CD4-positive, alpha-beta T cell (primary cell): ENCODE data around the gene TMCC3. TPM values are rescaled to one million over a fixed set of nuclear protein-coding genes. Genes with fewer than 3 reads are reported as not detected.

ENCODE experiments used
- ATAC-seq: fragments of 200-7000 bp; cut with Tn5 transposase; one replicate; pipeline ENCODE4 v1.10.0; 2022; ENCODE audit warnings: mild to moderate bottlenecking; ENCODE audit not compliant: poor library complexity
- CTCF ChIA-PET: fragments of 350-600 bp; sonication (Branson Sonifier 250); formaldehyde crosslinking; loops from one replicate; lab custom pipeline; 2021; ENCODE audit warnings: antibody characterized with exemption, inconsistent platforms; lab: Charles Lee
- POLR2A ChIA-PET: fragments of 350-600 bp; sonication (Branson Sonifier 250); formaldehyde crosslinking; loops from one replicate; lab custom pipeline; 2021; ENCODE audit warnings: antibody characterized with exemption, inconsistent platforms; lab: Charles Lee
- DNase-seq, 14 experiments: peaks; one replicate each; pipeline ENCODE4 v3.0.0-alpha.2; 2013 to 2020; ENCODE audit warnings: mixed read lengths in 2 of 14
- H3K27ac ChIP-seq, 2 donors: one replicate each; pipeline versions ENCODE4 v1.5.1 to v1.7.0; 2013; ENCODE audit warnings: low read length in 2 of 2, low read depth in 1 of 2, mild to moderate bottlenecking in 1 of 2
- H3K27me3 ChIP-seq, 2 experiments: 1 replicate in 1 of 2; 2 replicates in 1 of 2; pipeline versions ENCODE4 v1.6.1 to v1.7.0; 2013; ENCODE audit warnings: low read length in 2 of 2, control low read depth in 1 of 2, mild to moderate bottlenecking in 1 of 2, moderate library complexity in 1 of 2; ENCODE audit not compliant: insufficient read depth in 2 of 2, control insufficient read depth in 1 of 2
- H3K36me3 ChIP-seq: one replicate; pipeline ENCODE4 v1.6.1; 2013; ENCODE audit warnings: low read length, control low read depth; ENCODE audit not compliant: insufficient read depth
- H3K4me1 ChIP-seq: one replicate; pipeline ENCODE4 v1.6.1; 2013; ENCODE audit warnings: low read length, control low read depth; ENCODE audit not compliant: insufficient read depth
- H3K4me3 ChIP-seq: one replicate; pipeline ENCODE4 v1.5.1; 2013; ENCODE audit warnings: mild to moderate bottlenecking, low read length, moderate library complexity
- H3K9me3 ChIP-seq, 2 experiments: 1 replicate in 1 of 2; 2 replicates in 1 of 2; pipeline versions ENCODE4 v1.6.1 to v1.7.0; 2013; ENCODE audit warnings: low read length in 2 of 2, mild to moderate bottlenecking in 2 of 2, control low read depth in 1 of 2, moderate library complexity in 1 of 2; ENCODE audit not compliant: control insufficient read depth in 1 of 2, insufficient read depth in 1 of 2
- H3K27ac Mint-ChIP-seq: one replicate; pipeline ENCODE4 v1.8.0; 2020; ENCODE audit warnings: mixed read lengths
- H3K27me3 Mint-ChIP-seq: one replicate; pipeline ENCODE4 v1.8.0; 2021; ENCODE audit warnings: mixed read lengths
- H3K36me3 Mint-ChIP-seq: one replicate; pipeline ENCODE4 v1.8.0; 2021; ENCODE audit warnings: low read depth, mixed read lengths
- H3K4me1 Mint-ChIP-seq: one replicate; pipeline ENCODE4 v1.8.0; 2021; ENCODE audit warnings: low read depth, mixed read lengths
- H3K4me3 Mint-ChIP-seq: one replicate; pipeline ENCODE4 v1.8.0; 2020; ENCODE audit warnings: mild to moderate bottlenecking, mixed read lengths
- H3K9me3 Mint-ChIP-seq: one replicate; pipeline ENCODE4 v1.8.0; 2020; ENCODE audit warnings: mixed read lengths
- intact Hi-C, 2 experiments: fragments of 100-400 bp; cut with DNase I in 1 of 2; cut with micrococcal nuclease in 1 of 2; formaldehyde crosslinking; loops; one replicate each; pipeline versions ENCODE4 v1.15.1 to v1.9.0; 2023 to 2025; cut with DNase I, micrococcal nuclease
- microRNA-seq: library from miRNA; unstranded; fragments of <30 nt; microRNA quantifications from one replicate; pipeline ENCODE4 v1.2.0, GENCODE V29; 2021; ENCODE audit warnings: borderline microRNAs expressed, borderline replicate concordance
- total RNA-seq, 174 experiments: library from RNA in 2 of 174; stranded (reverse) in 2 of 174; gene quantifications; one replicate each; pipeline ENCODE4 v1.2.3 and lab custom pipeline; 2021 to 2026
- TF ChIP-seq, protein P1 (sequence below): fragments of 200-600 bp; IDR thresholded peaks from one replicate; pipeline ENCODE4 v1.8.0; 2022; ENCODE audit warnings: antibody characterized with exemption, mild to moderate bottlenecking

The TMCC3 gene
- total RNA-seq, 2 experiments from 2014 or later = 0.78 to 1.3 TPM

DNA sequence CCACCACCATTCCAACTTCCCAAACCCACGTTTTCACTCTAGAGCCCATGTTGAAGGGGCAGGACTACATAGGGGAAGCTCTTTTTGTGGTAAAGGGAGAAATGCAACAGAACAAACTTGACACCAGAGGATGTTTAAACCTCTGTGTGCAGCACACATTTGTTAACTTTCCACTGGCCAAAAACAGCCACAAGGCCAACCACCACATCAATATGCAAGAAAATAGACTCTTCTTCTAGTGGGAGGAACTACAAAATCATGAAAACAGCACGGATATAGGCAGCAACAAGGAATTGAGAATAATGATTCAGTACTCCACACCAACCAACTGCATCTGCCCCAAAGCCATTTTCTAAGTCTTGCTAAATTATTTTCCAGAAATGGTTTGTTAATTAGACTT lies 124.4 kb downstream of the TMCC3 start:
- intact Hi-C loops = no loop called here
- H3K4me1 ChIP-seq = no peaks in the 10 kb centered on the region
- Mint-ChIP-seq H3K27ac (no peak overlapping the region), H3K4me1 (no peaks in the 10 kb centered on the region), H3K27me3 (peaks cover 4% of the 10 kb centered on the region), H3K36me3 (no peaks in the 10 kb centered on the region), H3K9me3 (no peaks in the 10 kb centered on the region), H3K4me3 (no peak overlapping the region)
- no peak overlapping the region for H3K4me3 ChIP-seq
- TF ChIP-seq, protein P1, sequence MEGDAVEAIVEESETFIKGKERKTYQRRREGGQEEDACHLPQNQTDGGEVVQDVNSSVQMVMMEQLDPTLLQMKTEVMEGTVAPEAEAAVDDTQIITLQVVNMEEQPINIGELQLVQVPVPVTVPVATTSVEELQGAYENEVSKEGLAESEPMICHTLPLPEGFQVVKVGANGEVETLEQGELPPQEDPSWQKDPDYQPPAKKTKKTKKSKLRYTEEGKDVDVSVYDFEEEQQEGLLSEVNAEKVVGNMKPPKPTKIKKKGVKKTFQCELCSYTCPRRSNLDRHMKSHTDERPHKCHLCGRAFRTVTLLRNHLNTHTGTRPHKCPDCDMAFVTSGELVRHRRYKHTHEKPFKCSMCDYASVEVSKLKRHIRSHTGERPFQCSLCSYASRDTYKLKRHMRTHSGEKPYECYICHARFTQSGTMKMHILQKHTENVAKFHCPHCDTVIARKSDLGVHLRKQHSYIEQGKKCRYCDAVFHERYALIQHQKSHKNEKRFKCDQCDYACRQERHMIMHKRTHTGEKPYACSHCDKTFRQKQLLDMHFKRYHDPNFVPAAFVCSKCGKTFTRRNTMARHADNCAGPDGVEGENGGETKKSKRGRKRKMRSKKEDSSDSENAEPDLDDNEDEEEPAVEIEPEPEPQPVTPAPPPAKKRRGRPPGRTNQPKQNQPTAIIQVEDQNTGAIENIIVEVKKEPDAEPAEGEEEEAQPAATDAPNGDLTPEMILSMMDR = no peak
- DNase-seq (no peak), ATAC-seq (no peak)
- no peak overlapping the region for H3K27ac ChIP-seq
- no peaks in the 10 kb centered on the region for H3K9me3 ChIP-seq
- H3K27me3 ChIP-seq = no peaks in the 10 kb centered on the region
- ChIA-PET POLR2A (no interaction called here), CTCF (no interaction called here)
- no peaks in the 10 kb centered on the region for H3K36me3 ChIP-seq

Small RNA genes lying within 50 kb of the gene (microRNA-seq; reads per million reads assigned to microRNA genes)
- gene MIR5700 = not detected

Other genes starting within 250 kb of the TMCC3 start
- 10 to 100 TPM in 1 of 2 experiments, 1 to 10 TPM in 1; 9.4 to 12.1 TPM for gene CEP83, start 190.7 kb downstream of the TMCC3 start, total RNA-seq